Measurements from ENCODE around the gene RHCE. TPM values are rescaled to one million over a fixed set of nuclear protein-coding genes. Genes with fewer than 3 reads are reported as not detected.
"Not testable (repeated sequence)": the region's sequence is repeated elsewhere in the genome, so short reads cannot be mapped to it uniquely, and the experiment has no call there.

The RHCE gene
- total RNA-seq, 2 donors from 2014 or later: 0.27 to 0.32 TPM

- Histone ChIP-seq H3K9me3 (no peaks in the 10 kb centered on the region), H3K27ac (no peak overlapping the region), H3K4me3 (no peak overlapping the region), H3K4me1 (no peaks in the 10 kb centered on the region), H3K36me3 (no peaks in the 10 kb centered on the region), H3K27me3 (no peaks in the 10 kb centered on the region), H3K9ac (ENCODE audit: low read depth in 2 of 2, low read length in 2 of 2) (no peak overlapping the region)
- intact Hi-C loops (cut with DNase I): no loop called here
- no peak for DNase-seq
- TF ChIP-seq, protein P1, sequence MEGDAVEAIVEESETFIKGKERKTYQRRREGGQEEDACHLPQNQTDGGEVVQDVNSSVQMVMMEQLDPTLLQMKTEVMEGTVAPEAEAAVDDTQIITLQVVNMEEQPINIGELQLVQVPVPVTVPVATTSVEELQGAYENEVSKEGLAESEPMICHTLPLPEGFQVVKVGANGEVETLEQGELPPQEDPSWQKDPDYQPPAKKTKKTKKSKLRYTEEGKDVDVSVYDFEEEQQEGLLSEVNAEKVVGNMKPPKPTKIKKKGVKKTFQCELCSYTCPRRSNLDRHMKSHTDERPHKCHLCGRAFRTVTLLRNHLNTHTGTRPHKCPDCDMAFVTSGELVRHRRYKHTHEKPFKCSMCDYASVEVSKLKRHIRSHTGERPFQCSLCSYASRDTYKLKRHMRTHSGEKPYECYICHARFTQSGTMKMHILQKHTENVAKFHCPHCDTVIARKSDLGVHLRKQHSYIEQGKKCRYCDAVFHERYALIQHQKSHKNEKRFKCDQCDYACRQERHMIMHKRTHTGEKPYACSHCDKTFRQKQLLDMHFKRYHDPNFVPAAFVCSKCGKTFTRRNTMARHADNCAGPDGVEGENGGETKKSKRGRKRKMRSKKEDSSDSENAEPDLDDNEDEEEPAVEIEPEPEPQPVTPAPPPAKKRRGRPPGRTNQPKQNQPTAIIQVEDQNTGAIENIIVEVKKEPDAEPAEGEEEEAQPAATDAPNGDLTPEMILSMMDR (IDR thresholded peaks at IDR 0.05): no peak
Observed at GRCh38 chr1:25427696-25428095, 7.1 kb upstream of the RHCE start.

DNA sequence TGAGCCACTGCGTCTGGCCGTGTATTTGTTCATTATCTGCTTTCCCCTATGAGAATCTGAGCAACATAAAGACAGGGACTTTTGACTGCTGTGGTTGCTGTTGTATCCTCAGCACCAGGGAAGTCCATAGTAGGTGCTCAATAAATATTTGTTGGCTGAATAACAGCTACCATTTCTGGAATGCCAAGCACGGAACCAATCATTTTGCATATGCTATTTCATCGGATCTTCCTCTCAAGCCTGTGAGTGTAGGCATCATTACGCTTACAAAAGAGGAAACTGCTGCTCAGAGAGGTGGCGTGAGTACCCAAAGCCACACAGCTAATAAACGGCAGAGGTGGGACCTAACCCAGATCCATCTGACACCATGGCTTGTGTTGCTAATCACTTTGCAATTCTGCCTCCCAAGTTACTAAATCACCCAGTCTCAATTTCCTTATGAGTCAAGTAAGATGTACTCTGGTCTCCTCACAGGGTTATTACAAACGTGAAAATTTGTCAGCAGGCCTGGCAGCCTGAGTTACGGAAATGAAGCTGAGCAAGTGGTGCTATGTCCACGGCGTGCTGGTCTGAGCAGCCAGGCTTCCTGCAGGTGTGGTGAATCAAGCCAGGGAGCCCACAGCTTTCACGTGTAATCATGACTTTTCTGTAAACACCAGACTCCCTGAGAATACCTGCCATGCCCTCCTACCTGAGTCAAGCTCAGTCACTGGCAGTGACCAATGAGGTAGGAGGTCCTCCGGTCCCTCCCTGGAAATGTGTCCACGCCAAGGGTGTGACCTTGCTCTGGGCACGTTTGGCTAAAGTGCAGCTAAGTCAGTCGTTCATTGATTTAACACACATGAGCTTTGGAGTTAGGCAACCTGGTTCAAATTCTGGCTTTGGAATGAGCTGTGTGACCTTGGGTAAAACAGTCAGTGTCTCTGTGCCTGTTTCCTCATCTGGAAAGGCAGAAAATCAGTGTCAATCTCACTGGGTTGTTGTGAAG, 4.8 kb upstream of the RHCE start:
- no peaks in the 10 kb centered on the region for H3K27me3 ChIP-seq
- peak; percentile 69 for DNase-seq
- TF ChIP-seq, protein P1 (IDR thresholded peaks at IDR 0.05): no peak
- no peaks in the 10 kb centered on the region for H3K36me3 ChIP-seq
- peak overlapping the region in 1 of 2 donors; percentile 38 for H3K9ac ChIP-seq (ENCODE audit: low read depth in 2 of 2, low read length in 2 of 2)
- no peaks in the 10 kb centered on the region for H3K4me1 ChIP-seq
- intact Hi-C loops (cut with DNase I): no loop called here
- peak overlapping the region; percentile 55 for H3K27ac ChIP-seq
- no peaks in the 10 kb centered on the region for H3K9me3 ChIP-seq
- H3K4me3 ChIP-seq: no peak overlapping the region

- H3K27ac ChIP-seq; H3K36me3 ChIP-seq; H3K9ac ChIP-seq (ENCODE audit: low read depth in 2 of 2, low read length in 2 of 2); H3K27me3 ChIP-seq; intact Hi-C loops (cut with DNase I); H3K9me3 ChIP-seq; H3K4me1 ChIP-seq; H3K4me3 ChIP-seq; DNase-seq: not testable (repeated sequence)
Observed at GRCh38 chr1:25423206-25423605, 2.6 kb upstream of the RHCE start.

DNA sequence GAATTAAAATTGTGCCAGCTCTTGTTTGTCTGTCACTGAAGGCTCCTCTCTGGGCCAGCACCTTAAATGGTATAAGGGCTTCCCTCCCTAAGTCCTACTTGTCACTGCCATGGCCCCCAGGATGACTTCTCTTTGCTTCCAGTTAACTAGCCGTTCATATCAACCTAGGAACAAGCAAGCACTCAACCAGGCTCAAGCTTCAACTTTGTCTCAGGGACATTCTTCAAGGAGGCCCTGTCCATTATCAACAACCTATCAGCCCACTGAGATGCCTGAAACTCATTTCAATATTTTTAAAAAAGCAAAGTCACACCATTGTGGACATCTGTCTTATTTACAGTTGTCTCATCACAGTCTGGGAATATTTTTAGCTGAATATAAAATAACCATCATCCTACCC, 1.3 kb downstream of the RHCE start:
- H3K9ac ChIP-seq (ENCODE audit: low read depth in 2 of 2, low read length in 2 of 2); H3K27me3 ChIP-seq; H3K9me3 ChIP-seq; H3K27ac ChIP-seq; H3K4me3 ChIP-seq; H3K4me1 ChIP-seq; DNase-seq; H3K36me3 ChIP-seq: not testable (repeated sequence)
- intact Hi-C loops (cut with DNase I): loop anchor here (10.0 kb wide), 1 partner anchor 135 kb away; no protein-coding TSS in a partner anchor

- DNase-seq; H3K36me3 ChIP-seq; H3K27ac ChIP-seq; H3K27me3 ChIP-seq; H3K4me3 ChIP-seq; H3K4me1 ChIP-seq; H3K9me3 ChIP-seq; H3K9ac ChIP-seq (ENCODE audit: low read depth in 2 of 2, low read length in 2 of 2): not testable (repeated sequence)
- intact Hi-C loops (cut with DNase I): loop anchor here (10.0 kb wide), 1 partner anchor 132 kb away; no protein-coding TSS in a partner anchor
Observed at GRCh38 chr1:25417280-25417679, 3.3 kb downstream of the RHCE start.

DNA sequence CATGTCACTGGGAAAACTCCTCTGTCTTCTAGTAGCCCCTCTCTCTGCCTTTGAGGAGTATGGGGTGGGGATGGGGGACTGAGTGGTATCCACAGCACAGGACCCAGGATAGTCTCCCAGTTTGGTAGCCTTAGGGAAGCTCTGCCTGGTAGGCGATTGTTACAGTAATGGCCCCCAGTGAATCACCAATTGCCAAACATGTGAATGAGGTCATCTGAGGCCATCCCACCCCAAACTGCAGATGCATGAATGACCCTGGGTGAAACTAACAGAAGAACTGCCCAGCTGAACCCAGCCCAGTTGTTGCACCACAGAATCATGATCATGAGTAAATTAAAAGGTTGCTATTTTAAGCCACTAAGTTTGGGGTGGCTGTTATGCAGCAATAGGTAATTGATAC, 6.0 kb downstream of the RHCE start:
- H3K9me3 ChIP-seq; DNase-seq; H3K27me3 ChIP-seq; H3K27ac ChIP-seq; H3K4me1 ChIP-seq; H3K36me3 ChIP-seq; H3K9ac ChIP-seq (ENCODE audit: low read depth in 2 of 2, low read length in 2 of 2); H3K4me3 ChIP-seq: not testable (repeated sequence)
- intact Hi-C loops (cut with DNase I): loop anchor here (10.0 kb wide), 1 partner anchor 130 kb away; no protein-coding TSS in a partner anchor

DNA sequence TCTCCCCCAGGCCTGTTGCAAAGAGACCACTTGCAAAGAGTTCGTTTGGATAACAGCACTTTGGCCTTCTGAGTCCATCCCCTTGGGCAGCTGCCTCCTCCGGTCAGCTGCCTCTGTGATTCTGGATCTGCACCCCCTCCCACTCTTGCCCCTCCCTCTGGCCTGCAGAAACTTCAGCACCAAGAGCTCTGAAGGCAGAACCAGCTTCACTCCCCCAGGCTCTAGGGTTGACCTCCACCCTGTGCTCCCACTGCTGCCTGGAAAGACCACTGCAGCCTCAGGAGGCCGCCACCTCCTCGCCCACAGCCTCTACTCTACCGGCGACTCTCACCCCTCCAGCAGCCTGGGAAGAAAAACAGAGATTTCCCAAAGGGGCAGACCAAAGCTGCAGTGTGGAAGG, 6.5 kb downstream of the RHCE start:
- H3K36me3 ChIP-seq; DNase-seq; H3K27ac ChIP-seq; H3K4me1 ChIP-seq; H3K4me3 ChIP-seq; H3K9me3 ChIP-seq; H3K9ac ChIP-seq (ENCODE audit: low read depth in 2 of 2, low read length in 2 of 2); H3K27me3 ChIP-seq: not testable (repeated sequence)
- intact Hi-C loops (cut with DNase I): loop anchor here (10.0 kb wide), 1 partner anchor 129 kb away; no protein-coding TSS in a partner anchor

DNA sequence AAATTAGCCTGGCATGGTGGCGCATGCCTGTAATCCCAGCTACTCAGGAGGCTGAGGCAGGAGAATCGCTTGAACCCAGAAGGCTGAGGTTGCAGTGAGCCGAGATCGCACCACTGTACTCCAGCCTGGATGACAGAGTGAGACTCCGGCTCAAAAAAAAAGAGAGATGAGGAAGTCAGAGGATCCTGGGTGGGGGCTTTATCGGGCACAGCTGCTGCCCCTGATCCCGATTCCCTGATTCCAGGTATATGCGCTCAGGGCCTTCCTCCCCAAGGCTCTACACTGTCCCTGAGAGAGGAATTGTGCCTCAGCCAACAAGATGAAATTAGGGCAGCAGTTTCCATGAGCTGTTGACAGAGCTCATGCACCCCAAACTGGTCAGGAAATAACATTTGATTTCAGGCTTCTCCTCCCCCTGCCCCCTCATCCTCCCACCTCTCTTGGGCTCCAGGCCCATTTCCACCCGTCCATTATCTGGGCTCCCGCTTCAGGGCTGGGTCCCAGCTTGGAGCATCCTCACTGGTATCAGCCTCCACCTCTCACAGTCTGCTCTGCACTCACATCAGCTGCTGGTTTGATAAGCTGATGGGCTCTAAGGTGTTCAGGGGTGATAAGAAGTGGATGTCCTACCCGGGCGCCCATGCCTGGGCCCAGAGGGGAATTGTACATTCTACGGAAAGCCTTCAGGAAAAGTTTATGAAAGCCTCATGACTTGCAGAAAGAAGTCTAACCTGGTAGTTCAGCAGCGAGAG, 7.6 kb downstream of the RHCE start:
- not testable (repeated sequence) for DNase-seq; H3K27me3 ChIP-seq; H3K36me3 ChIP-seq; H3K27ac ChIP-seq; H3K9ac ChIP-seq (ENCODE audit: low read depth in 2 of 2, low read length in 2 of 2); H3K4me3 ChIP-seq; H3K4me1 ChIP-seq; H3K9me3 ChIP-seq
- intact Hi-C loops (cut with DNase I): loop anchor here (10.0 kb wide), 1 partner anchor 128 kb away; no protein-coding TSS in a partner anchor

DNA sequence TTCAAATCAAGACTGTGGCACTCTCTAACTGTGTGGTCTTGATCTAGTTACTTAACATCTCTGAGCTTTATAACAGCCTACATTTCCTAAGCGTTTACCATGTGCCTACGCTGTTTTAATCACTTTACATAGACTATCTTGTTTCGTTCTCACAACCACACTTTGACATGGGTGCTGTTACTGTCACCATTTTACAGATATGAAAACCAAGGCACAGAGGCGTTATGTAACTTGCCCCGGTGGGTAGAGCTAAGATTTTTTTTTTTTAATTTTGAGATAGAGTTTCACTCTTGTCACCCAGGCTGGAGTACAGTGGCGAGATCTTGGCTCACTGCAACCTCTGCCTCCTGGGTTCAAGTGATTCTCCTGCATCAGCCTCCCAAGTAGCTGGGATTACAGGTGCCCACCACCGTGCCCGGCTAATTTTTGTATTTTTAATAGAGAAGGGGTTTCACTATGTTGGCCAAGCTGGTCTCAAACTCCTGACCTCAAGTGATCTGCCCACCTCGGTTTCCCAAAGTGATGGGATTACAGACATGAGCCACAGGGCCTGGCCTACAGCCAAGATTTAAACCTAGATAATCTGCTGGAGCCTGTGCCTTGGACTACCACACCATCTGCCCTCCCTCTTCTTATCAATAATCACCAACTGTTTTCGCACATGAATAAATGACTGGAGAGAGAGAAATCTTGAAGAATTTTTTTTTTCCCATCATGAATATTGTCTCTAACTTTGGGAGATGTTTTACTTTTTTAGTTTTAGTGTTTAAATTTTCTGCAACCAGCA, 10.8 kb downstream of the RHCE start:
- H3K36me3 ChIP-seq; H3K27me3 ChIP-seq; H3K9ac ChIP-seq (ENCODE audit: low read depth in 2 of 2, low read length in 2 of 2); DNase-seq; H3K4me1 ChIP-seq; H3K4me3 ChIP-seq; H3K27ac ChIP-seq; H3K9me3 ChIP-seq: not testable (repeated sequence)
- intact Hi-C loops (cut with DNase I): loop anchor here (10.0 kb wide), 1 partner anchor 125 kb away; no protein-coding TSS in a partner anchor

DNA sequence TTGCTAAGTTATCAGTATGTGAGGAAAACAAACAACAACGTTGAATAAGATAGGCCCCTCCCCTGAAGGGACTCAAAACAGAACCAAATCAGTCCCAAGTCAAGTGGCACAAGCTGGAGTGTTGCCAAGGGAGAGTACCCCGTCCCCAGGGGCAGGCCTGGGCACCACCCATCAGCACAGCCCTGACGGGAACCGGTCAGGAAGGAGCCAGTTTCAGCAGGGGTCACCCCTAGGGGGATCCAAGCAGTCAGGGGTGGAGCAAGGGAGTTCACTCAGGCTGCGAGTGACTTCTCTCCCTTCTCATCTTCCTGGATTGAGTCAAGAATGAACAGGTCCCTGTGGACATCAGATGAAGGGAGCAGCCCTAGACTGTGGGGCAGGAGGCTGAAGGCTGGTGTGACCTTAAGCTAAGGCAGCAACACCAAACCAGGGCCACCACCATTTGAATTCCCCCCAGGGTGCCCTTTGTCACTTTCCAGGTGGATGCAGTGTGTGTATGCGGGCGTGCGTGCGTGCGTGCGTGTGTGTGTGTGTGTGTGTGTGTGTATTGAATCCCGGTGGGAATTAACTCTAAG, 14.8 kb downstream of the RHCE start:
- intact Hi-C loops (cut with DNase I): not testable (repeated sequence)

More for the DNA sequence above, 14.8 kb downstream of the RHCE start:
- not testable (repeated sequence) for H3K27ac ChIP-seq; H3K36me3 ChIP-seq; H3K27me3 ChIP-seq; DNase-seq; H3K9ac ChIP-seq (ENCODE audit: low read depth in 2 of 2, low read length in 2 of 2); H3K4me3 ChIP-seq; H3K4me1 ChIP-seq; H3K9me3 ChIP-seq

Data from colonic mucosa (tissue), 4 donors.